HG03439 (cell line): ENCODE measurements around the gene ACAD11.

Experiments used
- ATAC-seq: cut with Tn5 transposase; IDR thresholded peaks from one replicate; pipeline ENCODE4 v1.9.1; 2021; ENCODE audit warnings: mild to moderate bottlenecking, moderate library complexity; ENCODE audit not compliant: unreplicated experiment

Gene ACAD11

DNA sequence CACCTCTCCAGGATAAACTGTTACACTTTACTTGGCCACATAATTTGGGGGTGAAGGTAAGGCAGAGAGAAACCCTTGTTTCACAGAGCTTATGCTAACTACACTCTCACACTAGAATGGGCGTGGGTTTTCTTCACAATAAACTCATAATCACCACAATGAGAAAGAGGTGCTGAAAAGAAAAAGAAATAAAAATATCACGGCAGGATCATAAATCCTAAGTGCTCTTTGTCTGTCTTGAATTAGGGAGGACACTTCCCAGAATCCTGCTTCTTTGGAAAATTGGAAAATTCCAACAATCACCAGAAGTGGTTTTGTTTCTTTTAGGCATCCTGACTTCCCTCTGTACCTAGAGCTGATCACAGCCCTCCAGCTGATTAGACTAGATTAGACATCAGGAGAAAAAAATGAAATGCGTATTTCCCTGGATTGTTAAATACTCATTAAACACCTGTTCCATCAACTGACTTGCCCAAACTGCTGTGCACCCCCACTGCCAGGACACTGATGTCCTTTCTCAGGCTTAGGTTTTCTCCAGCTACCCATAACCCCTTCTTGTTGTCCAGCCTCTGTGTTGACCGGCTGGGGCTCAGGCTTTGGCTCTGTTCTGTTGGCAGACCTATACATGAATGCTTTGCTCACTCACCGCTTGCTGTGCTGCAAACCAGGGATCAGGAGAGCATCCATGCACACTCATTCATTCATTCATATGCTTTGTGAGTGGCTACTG lies 104.1 kb downstream of the ACAD11 start:
- ATAC-seq, result no peak

DNA sequence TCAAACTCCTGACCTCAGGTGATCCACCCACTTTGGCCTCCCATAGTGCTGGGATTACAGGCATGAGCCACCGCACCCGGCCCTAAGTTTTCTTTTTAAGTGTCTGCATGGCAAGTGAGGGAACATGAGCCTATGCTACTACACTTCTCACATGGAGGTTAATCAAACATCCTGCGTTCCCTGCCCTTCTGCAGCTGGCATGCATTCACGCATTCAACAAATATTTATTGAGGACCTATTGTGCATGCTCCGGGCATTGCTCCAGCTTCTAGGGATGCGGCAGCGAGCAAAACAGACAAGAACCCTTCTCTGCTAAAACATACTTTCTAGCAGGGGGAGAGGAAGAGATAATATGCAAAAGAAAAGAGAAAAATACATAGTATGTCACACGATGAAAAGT lies 105.2 kb downstream of the ACAD11 start:
- no peak for ATAC-seq

DNA sequence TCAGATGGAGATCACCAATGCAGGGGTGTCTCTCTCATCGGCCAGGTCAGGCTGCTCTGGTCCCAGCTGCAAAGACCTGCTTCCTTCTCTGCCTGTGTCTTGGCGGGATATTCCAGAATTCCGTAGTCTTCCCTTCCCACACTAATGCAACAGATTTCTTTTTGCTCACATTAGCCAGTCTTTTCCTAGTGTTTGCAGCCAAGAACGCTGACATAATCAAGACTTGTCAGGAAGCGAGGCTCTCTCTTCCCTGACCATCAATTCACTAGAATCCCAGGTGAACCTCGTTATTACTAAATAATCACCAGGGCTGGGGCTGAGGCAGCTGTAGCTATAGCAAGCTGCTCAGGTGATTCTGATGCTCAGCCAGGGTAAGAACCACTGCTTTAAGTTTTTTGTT lies 105.8 kb downstream of the ACAD11 start:
- no peak for ATAC-seq

DNA sequence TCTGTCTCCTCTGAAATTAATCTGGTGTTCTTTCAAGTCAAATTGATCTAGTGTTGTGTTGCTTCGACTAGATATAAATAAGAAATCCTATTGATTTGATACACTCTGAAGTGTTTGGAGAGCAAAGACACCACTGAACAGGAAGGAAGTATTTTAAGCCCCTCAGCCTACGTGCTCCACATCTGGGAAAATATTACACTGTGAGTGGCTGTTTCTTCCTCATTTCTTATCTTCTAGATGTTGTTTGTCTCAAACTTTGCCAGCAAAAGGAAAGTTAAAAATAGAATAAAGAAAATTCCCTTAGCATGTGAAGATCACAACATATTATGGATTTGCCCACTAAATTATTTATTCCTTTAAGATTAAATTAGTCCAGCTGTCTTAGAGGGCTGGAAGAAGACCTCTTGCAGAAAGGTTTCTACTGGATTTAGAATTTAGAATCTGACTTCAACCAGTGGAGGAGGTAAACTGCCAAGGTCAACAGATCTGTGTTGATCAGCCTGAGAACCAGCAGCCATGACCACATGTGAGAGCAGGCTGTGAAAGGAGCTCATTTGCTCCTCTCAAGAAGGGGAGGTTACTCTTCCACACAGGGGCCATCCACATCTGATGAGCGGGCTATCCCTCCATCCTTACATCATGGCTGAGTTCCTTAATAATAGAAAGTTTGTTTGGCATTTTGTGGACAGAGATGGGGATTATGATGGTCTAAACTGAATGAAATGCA lies 108.9 kb downstream of the ACAD11 start:
- no peak for ATAC-seq

DNA sequence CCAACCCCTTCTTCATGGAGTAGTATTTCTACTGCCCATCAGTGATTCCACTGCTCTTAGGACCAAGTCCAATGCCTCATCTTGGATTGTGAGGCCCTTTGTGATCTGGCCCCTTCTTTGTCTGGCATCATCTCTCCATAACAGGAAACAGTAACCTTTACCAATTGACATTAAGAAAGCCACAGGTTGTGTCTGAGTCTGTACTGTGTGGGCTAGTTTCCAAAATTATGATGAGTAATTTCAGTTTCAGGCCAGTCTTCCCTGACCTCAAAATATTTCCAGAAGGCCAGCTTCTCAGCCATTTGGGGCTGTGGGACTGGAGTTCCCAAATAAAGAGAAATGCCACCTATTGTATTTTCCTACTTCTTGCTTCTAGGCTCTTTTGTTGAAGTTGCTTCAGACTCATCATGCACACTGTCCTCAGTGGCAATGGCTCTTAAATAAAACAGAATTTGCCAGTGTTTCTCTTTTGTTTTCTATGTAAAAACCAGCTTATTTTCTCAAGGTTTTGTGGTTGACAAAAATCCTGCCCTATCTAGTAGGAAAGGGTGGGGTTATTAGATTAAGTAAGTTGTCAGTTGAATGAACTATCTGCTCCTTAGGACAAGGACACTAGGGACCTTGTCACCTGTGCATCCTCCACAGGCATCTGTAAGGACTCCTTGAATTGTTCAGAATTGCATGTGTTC lies 109.6 kb downstream of the ACAD11 start:
- peak; percentile 57 for ATAC-seq

DNA sequence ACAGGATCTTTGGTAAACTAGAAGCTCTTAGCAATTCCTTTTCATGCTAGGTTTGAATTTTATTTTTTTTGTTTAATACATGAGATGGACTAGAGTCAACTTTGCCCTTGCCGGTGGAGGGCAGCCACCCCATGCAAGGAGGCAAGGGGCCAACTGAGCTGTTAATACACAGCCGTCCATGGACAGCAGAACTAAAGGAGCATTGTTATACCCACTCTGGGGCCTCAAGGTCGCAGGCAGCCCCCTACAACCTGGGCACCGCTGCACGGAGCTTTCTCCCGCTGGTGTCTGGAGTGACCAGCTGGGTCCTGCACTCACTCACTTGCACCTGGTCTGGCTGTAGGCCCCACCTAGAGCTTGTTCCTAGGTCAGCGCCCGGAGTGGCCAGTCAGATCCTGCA lies 110.4 kb downstream of the ACAD11 start:
- peak; percentile 5 for ATAC-seq

DNA sequence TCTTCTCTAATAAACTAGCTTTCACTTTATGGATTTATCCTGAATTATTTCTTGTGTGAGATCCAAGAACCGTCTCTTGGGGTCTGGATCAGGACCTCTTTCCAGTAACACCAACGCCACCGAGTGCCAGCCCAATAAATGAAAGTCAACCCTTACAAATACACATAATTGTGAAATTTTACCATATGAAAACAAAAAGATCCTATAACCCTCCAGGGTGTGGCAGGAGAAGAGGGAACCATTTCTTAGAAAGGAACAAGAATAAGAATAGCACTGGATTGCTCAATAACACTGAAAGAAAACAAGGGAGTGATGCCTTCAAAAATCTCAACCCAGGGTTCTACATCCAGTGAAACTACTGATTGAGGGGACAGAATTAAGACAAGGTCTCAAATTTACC lies 114.1 kb downstream of the ACAD11 start:
- no peak for ATAC-seq

DNA sequence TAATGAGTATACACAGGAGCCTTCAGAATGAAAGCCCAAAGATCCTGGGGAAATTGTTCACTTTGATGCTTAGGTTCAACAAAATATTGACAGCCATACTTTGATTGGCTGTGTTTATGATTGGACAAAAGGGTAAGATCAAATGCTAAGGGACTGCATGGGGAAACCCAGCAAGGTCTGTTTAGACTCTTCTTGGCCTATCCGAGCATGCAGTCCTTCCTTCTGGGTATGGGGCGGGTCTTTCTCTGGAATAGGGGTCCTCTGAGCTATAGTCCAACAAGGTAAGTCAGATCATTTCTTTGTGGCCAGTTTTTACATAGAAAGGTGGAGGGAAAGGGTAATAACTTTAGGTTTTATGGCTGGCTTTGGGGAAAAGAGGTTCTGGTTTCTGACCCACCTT lies 115.5 kb downstream of the ACAD11 start:
- no peak for ATAC-seq

DNA sequence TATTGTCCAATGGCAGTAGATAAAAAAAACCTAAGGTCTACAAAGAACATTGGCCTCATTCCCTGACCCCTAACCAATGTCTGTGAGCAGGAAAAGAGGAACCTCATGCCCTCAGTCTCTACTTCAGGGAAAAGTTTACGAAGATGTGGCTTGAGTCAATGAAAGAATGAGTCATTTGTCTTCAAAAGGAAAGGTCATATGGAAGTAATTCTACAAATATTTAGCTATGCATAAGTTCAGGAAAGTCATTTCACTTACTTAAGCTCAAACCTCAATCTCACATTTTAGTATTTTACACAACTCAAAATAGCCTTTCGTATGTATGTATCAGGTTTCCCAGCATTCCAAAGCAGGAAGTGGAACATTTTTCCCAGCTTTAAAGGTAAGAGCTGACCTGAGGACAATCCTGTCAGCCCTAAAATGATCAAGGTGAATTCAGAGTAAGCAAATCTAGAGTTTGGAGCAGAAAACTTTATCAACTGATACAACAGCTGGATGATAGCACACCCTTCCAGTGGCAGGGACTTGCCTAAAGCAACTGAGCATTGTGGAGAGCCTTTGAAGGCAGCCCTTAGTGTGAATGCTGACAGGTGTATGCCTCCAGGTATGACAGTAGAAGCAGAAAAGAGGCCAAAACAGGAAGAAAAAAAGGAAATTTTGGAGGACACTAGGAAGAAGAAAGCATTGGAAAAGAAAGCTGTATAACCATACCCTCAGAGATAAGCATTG lies 116.4 kb downstream of the ACAD11 start:
- ATAC-seq, result no peak

DNA sequence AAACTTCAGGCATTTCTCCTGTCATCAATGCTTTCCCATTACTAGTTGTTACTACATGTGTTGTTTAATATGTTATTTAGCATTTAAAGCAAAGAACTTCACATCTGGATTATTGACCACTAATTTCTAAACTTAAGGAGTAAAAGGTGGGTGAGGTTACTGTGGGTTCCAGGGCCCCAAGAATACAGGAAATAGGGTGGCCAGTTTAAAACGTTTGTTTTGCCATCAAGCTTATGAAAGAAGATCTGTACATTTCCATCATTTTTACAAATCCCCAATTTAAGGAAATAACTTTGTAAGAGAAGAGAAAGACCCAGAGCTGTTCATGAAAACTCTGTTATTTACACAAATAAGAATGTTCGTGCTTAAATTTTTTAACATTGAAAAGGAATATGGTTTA lies 117.0 kb downstream of the ACAD11 start:
- ATAC-seq, result no peak

DNA sequence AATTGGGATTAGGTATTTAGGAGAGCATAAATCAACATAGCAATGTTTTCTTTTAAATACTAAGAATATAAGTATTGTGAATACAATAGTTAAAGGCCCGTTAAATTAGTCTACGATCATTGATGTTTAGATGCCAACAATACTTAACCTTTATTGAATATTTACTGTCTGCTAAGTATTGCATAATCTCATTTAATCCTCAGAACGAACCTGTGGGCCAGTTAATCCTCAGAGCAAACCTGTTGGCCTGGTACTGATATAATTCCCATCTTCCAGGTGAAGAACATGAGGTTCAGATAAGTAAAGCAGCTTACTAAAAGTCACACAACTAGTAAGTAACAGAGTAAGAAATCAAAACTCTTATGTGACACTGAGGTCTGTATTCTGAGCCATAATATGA lies 119.9 kb downstream of the ACAD11 start:
- ATAC-seq, result no peak

DNA sequence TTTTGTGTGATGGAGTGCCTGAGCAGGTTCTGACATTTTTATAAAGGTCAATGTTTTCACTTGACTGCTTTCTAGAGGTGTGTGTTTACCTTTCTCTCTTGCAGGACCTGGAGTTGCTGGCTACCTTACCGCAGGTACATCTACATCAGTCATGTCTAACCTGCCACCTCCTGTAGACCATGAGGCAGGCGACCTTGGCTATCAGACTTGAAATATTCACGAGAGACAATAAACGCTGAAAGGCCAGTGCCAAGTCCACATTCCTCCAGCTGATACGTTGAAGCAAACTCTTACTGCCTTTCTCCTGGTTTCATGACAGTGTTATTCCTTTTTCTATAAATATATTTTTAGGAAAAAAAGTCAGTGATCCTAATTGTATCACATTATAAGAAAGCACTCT lies 121.5 kb downstream of the ACAD11 start:
- ATAC-seq, result no peak

DNA sequence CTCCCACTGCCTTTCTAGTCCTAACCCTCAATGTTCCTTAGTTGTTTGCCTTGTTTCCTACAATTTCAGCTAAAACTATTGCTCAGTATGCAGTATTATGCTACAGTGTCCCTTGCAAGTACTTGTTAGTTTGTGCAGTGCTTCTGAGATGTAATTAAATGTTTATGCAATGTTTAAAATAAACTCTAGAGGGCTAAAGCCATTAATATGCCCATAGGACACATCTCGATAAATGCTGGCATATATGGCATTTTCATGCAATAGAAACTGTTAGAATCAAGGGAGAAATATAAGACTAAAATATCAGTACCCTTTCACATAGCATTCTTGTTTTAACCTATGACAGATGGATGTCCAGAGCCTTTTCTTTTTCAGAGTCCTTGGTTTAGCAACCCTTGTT lies 122.3 kb downstream of the ACAD11 start:
- ATAC-seq, result no peak

DNA sequence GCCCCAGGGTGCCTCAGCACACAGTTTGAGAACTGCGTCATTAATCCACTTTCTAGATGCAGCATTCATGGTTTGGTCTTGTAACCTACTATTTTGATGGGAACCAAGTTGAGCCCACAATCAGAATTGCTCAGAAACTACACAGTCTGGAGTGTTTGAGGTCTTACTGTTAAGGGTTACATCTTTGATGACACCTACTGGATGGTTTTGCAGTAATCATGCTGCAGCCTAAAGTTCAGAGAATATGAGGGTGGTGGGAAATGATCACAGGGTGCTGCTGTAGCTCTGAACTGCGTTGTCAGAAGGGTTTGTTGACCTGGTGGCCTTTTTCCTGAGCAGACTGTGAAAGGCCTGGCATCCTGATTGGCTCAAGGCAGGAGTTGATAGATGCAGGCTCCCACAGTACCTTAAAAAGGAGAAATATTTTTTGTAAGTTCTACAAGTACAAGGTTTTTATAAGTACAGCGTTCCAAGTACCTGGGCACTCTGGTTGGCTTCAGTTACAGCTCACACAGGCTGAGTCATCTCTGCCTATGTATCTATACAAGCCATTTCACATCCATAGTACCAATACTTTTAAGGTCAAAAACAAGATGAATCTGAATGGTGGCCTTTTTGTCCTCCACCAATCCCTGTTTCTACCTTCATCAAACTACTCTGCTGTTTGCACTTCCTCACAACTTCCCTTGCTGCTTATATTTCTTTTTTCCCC lies 123.0 kb downstream of the ACAD11 start:
- no peak for ATAC-seq

DNA sequence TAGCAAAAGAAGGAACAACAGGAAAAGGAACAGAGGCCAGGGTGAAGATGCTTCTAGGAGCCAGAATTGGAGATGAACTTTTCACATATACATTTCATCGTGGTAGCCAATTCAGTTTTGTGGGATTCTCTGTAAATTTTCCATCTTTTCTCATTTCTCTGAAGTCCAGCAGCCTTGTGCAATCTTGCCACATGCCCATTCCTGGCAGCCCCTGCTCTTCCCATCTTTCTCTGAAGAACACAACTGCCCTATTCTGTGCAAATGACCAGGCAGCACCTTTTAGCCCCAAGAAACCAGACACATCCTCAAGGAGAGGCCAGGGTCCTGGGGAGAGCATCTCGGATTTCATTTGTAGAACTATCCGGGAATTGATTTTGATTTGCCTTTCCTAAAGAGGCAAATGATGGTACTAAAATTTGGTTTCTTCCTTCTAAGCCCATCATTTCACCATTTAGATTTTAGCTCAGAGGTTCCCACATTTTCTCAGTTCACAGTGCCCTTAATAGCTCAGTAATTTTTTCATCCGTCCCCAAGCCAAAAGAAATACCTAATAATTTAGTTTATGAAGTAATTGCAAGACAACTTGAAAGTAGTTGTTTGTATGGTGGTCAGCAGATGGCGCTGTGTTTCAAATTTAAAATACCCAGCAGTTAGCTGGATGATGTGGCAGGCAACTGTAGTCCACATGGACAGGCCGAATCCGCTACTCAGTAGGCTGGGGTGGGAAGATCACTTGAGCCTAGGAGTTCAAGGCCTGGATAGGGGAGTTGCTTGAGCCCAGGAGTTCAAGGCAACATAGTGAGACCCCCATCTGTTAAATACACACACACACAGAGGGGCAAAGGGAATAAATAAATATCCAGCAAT lies 123.8 kb downstream of the ACAD11 start:
- peak; percentile 69 for ATAC-seq

DNA sequence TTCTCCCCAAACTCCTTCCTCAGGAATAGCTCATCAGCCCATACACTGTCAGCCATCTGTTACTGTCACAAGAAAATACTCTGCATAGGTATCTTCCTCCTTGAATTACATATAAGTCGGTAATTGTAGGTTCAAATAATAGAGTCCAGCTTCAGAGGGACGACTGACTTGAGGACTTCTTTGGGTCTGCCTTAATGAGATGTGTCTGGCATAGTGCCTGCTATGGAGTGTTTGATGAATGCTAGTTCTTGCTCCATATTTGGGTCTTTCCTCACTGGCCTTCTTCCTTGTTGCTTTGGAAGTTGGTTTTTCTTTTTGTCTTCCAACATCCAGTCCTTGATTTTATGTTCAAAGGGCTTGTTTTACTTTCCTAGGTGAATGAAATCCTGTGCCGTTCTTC lies 129.0 kb downstream of the ACAD11 start:
- ATAC-seq, result no peak

DNA sequence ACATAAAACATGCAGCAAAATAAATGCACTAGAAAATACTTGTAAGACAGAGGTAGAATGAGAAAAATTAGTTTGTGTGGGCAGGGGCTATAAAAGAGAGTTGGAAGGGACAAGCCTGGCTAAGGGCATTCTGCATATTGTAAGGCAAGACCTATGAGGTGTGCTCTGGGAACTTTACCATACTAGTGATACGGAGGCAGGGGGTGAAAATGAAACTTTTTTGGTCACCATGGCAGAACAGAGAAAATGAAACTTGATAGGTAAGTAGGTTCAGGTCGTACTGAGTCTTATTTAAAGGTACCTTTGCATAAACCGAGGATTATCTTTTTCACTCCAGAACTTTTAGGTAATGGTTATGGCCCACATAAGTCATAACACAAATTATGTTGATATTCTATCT lies 137.3 kb downstream of the ACAD11 start:
- ATAC-seq, result peak; percentile 89

DNA sequence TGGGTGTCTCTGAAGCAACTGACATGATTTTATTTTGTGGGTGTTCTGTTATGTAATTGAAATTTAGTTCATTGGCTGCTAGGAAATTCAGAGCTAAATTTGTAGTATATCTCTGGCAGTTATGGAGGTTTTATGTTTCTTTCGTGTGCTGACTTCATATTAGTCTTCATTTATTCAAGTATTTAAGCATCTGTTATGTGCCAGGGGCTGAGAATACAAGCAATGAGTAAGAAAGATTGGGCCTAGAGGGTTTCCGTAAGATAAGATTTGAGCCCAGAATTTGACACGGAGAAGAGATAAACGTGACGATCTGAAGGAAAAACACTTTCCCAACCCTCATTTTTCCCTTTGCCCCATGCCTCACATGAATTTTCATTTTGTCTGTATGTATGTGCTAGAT lies 137.7 kb downstream of the ACAD11 start:
- ATAC-seq, result no peak

DNA sequence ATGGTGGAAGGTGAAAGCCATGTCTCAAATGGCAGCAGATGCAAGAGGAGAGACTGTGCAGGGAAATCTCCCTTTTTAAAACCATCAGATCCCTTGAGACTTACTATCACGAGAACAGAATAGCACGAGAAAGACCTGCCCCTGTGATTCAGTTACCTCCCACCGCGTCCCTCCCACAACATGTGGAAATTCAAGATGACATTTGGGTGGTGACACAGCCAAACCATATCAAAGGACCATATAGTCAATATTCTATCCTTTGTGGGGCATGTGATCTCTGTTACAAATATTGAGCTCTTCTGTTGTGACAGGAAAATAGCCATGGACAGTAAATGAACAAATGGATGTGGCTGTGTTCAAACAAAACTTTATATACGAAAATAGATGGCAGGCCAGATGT lies 139.7 kb downstream of the ACAD11 start:
- ATAC-seq, result no peak

DNA sequence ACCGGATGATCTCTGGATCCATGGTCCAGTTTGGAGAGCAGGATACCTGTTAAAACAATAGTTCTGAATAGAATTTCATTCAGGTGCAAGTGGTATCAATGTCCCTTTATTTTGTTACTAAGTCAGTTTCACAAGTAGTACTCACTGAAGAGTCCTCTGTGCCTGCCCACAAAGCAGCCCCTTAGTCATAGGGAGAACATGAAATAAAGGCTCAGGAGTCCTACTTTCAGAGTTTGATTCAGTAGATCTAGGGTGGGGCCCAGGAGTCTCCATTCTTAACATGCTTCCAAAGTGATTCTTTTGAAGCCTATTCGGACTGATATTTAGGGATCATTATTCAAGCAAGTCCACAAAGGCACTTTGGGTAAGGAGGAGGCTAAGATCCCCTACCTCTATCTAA lies 142.3 kb downstream of the ACAD11 start:
- ATAC-seq, result no peak
